Naive thymus-derived CD8-positive, alpha-beta T cell (primary cell): ENCODE measurements around the gene LRRC56. TPM values are rescaled to one million over a fixed set of nuclear protein-coding genes. Genes with fewer than 3 reads are reported as not detected.
A peak's percentile ranks its signal among the peaks of the same experiment; 100 is the strongest.

Experiments
- ATAC-seq, 2 donors: fragments of 150-1000 bp; cut with Tn5 transposase in 1 of 2; sonication (Bioruptor Pico), chemical (Tn5 transposase) in 1 of 2; 1 replicate in 1 of 2; 2 replicates in 1 of 2; pipeline ENCODE4 v1.10.0; 2021; ENCODE audit warnings: mild to moderate bottlenecking in 2 of 2, moderate library complexity in 2 of 2
- POLR2A ChIA-PET: fragments of 350-600 bp; sonication (Branson Sonifier 250); formaldehyde crosslinking; loops from one replicate; lab custom pipeline; 2021; ENCODE audit warnings: antibody characterized with exemption; lab: Charles Lee
- DNase-seq, 10 donors: peaks; one replicate each; pipeline versions ENCODE4 v3.0.0 to v3.0.0-alpha.2; 2020 to 2022
- H3K27ac Mint-ChIP-seq, 10 donors: one replicate each; pipeline ENCODE4 v1.8.0; 2020 to 2022; ENCODE audit warnings: mild to moderate bottlenecking in 10 of 10, mixed read lengths in 10 of 10, moderate library complexity in 4 of 10, inconsistent platforms in 1 of 10
- H3K27me3 Mint-ChIP-seq, 5 donors: one replicate each; pipeline ENCODE4 v1.8.0; 2021 to 2022; ENCODE audit warnings: mixed read lengths in 5 of 5
- H3K36me3 Mint-ChIP-seq, 3 donors: one replicate each; pipeline ENCODE4 v1.8.0; 2020 to 2022; ENCODE audit warnings: mixed read lengths in 3 of 3, mild to moderate bottlenecking in 2 of 3, inconsistent platforms in 1 of 3
- H3K4me1 Mint-ChIP-seq, 4 donors: one replicate each; pipeline ENCODE4 v1.8.0; 2021 to 2022; ENCODE audit warnings: mixed read lengths in 4 of 4
- H3K4me3 Mint-ChIP-seq, 10 donors: one replicate each; pipeline ENCODE4 v1.8.0; 2020 to 2022; ENCODE audit warnings: mild to moderate bottlenecking in 10 of 10, mixed read lengths in 10 of 10, moderate library complexity in 6 of 10, inconsistent platforms in 1 of 10
- H3K9me3 Mint-ChIP-seq, 9 donors: one replicate each; pipeline ENCODE4 v1.8.0; 2020 to 2022; ENCODE audit warnings: mixed read lengths in 9 of 9, mild to moderate bottlenecking in 3 of 9, inconsistent platforms in 1 of 9, moderate library complexity in 1 of 9
- polyA plus RNA-seq, 3 donors: library from polyadenylated mRNA; unstranded; fragments of 300-500 nt; fragmentation: Illumina TruSeq; gene quantifications; one replicate each; pipeline ENCODE4 v1.2.3, GENCODE V29; 2021
- total RNA-seq, 8 experiments: library from RNA in 2 of 8; stranded (reverse) in 2 of 8; gene quantifications; one replicate each; pipeline ENCODE4 v1.2.3 and lab custom pipeline; 2021 to 2026

Gene LRRC56
- total and polyA plus RNA-seq, 5 experiments from 2014 or later: 0.32 to 5.2 (median 1.1) TPM

DNA sequence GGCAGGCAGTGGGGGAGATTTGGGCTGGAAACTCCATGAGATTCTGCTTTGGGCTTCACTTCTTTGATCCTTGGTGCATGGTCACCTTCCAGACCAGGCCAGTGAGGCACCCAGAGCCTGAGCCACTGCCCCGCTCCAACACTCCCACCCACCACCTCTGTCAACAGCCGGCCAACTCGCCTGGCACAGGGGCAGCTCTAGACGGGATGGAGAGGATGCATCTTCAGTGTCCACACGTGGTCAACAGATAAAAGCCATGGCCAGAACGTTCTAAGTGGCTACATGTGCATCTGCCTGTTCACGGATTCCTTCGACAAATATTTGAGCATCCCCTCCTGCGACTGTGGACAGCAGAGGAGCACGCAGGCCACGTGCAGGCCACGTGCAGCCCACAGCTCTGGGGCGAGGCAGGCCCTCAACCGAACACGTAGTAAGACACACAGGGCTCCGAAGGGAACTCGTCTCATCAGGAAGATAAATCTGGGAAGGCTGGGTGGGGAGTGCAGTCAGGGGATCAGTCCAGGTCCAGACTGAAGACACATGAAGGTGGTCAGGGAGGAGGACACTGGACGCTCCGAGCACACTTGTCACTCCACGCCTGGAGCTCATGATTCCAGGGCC is 1.2 kb downstream of the LRRC56 start:
- Mint-ChIP-seq H3K4me3 (peak overlapping the region in 7 of 10 donors; percentile 23 to 81 (median 53)), H3K36me3 (peaks cover 0 to 4% (median 2%) of the 10 kb centered on the region in 3 donors), H3K9me3 (no peaks in the 10 kb centered on the region), H3K4me1 (peaks cover 2 to 25% (median 18%) of the 10 kb centered on the region in 4 donors), H3K27ac (peak overlapping the region in 9 of 10 donors; percentile 59 to 98 (median 81)), H3K27me3 (no peaks in the 10 kb centered on the region)
- ATAC-seq (no peak), DNase-seq (peak in 1 of 10 donors; percentile 59)
- POLR2A ChIA-PET: interaction anchor here (0.7 to 1.2 kb wide), 3 partner anchors 18 to 132 kb away, joined by 3 to 5 read pairs (median 4); no protein-coding TSS in a partner anchor

DNA sequence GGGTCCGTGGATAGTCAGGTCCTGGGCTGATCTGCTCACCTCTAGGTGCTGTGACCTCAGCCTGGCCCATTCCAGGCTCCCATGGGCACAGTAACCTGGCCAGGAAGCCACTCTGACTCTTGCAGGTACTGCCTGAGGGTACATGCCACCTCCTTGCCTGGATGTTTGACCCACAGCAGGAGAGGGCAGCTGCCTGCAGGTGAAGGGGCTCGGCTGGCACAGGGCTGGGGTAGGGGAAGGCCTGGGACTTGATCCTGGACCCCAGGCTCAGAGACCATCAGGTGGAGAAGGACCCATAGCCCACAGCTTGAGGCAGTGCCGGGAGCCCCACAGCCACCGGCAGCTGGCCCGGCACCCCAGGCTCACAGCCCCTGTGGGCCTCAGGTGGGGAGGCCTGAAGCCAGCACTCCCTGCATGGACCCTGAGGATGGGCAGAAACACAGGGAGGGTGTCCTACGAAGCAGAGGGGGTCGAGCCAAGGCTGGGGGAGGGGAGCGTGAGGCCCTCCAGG is 2.7 kb downstream of the LRRC56 start:
- peak overlapping the region in 1 of 10 donors; percentile 43 for H3K27ac Mint-ChIP-seq
- no peaks in the 10 kb centered on the region for H3K27me3 Mint-ChIP-seq
- H3K4me1 Mint-ChIP-seq: peaks cover 2 to 20% (median 18%) of the 10 kb centered on the region in 4 donors
- ATAC-seq: no peak
- no peak overlapping the region for H3K4me3 Mint-ChIP-seq
- no peaks in the 10 kb centered on the region for H3K9me3 Mint-ChIP-seq
- POLR2A ChIA-PET: interaction anchor here (0.8 to 1.1 kb wide), 2 partner anchors 11 to 16 kb away, joined by 3 to 4 read pairs; no protein-coding TSS in a partner anchor
- peak in 1 of 10 donors; percentile 59 for DNase-seq
- peaks cover 0 to 4% (median 2%) of the 10 kb centered on the region in 3 donors for H3K36me3 Mint-ChIP-seq

- Mint-ChIP-seq H3K27me3 (no peaks in the 10 kb centered on the region), H3K4me1 (peaks cover 2 to 20% (median 18%) of the 10 kb centered on the region in 4 donors), H3K27ac (peak overlapping the region in 1 of 10 donors; percentile 4), H3K4me3 (no peak overlapping the region), H3K36me3 (peaks cover 0 to 4% (median 2%) of the 10 kb centered on the region in 3 donors), H3K9me3 (no peaks in the 10 kb centered on the region)
- DNase-seq (no peak), ATAC-seq (no peak)
- POLR2A ChIA-PET: interaction anchor here (0.8 kb wide), 1 partner anchor 12 kb away, joined by 3 read pairs; no protein-coding TSS in a partner anchor
These were observed 3.5 kb downstream of the LRRC56 start for GRCh38 chr11:540583-541432.

DNA sequence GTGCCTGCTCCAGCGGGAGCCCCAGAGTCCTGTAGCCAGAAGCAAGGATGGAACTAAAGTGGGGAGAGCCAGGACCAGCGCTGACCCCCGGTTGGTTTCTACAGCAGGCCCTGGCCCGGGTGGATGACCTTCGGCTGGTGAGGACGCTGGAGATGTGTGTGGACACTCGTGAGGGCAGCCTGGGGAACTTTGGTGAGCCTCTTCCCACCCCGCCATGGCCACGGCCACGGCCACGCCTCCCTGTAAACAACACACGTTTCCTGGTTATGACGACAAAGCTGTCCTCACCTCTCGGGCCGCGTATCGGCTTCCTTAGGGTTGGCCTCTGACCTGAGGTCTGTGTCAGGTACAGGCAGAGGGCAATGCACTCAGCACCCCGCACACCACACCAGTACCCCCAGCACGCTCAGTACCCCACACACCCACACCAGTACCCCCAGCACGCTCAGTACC is 4.1 kb downstream of the LRRC56 start:
- DNase-seq: peak in 1 of 10 donors; percentile 58
- Mint-ChIP-seq H3K9me3 (no peaks in the 10 kb centered on the region), H3K4me1 (peaks cover 0 to 16% (median 13%) of the 10 kb centered on the region in 4 donors), H3K4me3 (no peak overlapping the region), H3K36me3 (peaks cover 0 to 4% (median 2%) of the 10 kb centered on the region in 3 donors), H3K27me3 (no peaks in the 10 kb centered on the region), H3K27ac (peak overlapping the region in 1 of 10 donors; percentile 65)
- POLR2A ChIA-PET: no interaction called here
- no peak for ATAC-seq

DNA sequence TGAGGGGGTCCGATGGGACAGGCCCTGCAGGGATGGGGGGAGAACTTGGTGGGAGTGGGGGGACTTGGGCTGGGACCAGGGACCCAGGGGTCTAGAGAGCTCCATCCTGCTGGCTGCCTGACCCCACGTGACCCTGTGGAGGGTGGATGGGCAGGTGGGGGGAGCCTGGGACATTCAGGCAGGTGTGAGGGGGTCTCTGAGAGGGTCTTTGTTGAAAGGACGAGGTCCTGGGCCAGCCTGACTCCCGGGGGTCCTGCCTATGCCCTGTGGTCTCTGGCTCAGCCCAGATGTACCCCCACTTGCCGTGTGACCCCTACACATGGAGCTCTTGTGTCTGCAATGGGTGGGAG is 7.5 kb downstream of the LRRC56 start:
- Mint-ChIP-seq H3K4me3 (no peak overlapping the region), H3K27me3 (peaks cover 0 to 1% (median 0%) of the 10 kb centered on the region in 5 donors), H3K27ac (peak overlapping the region in 1 of 10 donors; percentile 2), H3K36me3 (peaks cover 0 to 4% (median 2%) of the 10 kb centered on the region in 3 donors), H3K9me3 (no peaks in the 10 kb centered on the region), H3K4me1 (no peaks in the 10 kb centered on the region)
- POLR2A ChIA-PET: interaction anchor here (0.8 kb wide), 1 partner anchor 150 kb away, joined by 3 read pairs; the partner anchor contains the start of genes DEAF1 and TMEM80
- no peak for ATAC-seq
- DNase-seq: no peak

- POLR2A ChIA-PET: interaction anchor here (0.8 kb wide), 1 partner anchor 150 kb away, joined by 3 read pairs; the partner anchor contains the start of genes DEAF1 and TMEM80
- DNase-seq: no peak
- H3K27me3 Mint-ChIP-seq: peaks cover 0 to 1% (median 0%) of the 10 kb centered on the region in 5 donors
- no peaks in the 10 kb centered on the region for H3K4me1 Mint-ChIP-seq
- ATAC-seq: no peak
- peaks cover 0 to 4% (median 2%) of the 10 kb centered on the region in 3 donors for H3K36me3 Mint-ChIP-seq
- no peak overlapping the region for H3K27ac Mint-ChIP-seq
- no peaks in the 10 kb centered on the region for H3K9me3 Mint-ChIP-seq
- H3K4me3 Mint-ChIP-seq: no peak overlapping the region
These were observed 7.8 kb downstream of the LRRC56 start for GRCh38 chr11:545171-545570.

DNA sequence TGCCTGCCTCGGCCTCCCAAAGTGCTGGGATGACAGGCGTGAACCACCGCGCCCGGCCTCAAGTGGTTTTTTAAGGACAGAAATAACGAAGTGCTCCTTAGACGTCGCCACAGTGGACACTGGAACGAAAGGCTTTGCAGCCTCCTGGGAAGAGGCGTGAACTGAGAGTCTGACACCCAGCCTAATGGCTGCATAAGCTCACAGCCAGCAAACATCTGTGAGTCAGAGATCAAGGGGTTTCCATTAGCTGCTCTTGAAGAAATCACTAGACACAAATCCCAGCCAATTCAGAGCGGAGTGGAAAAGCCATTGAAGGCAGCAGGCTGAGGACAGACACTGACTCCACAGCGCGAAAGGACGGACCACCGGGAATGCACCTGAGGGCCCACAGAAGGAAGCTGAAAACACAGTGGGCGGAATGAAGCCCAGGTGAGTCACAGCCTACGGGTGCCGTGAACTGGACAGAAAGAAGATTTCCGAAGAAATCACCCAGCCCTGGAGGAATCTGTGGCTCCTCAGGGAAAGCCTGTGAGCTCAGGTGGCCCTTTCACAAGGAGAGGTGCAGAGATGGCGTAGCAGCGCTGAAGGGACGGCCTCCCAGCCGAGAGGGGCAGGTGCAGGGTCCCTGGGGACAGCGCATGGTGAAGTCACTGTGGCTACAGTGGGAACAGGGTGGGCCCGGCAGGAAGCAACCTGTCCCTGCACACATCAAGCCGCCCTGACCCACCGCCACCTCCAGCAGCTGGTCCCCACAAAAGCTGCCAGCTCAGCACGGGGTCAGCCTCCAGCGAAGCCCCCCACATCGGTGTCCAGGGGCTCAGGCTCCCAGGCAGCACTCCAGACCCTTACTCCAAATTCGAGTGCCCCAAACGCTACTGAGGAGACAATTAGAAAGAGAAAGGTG is 11.6 kb downstream of the LRRC56 start:
- DNase-seq (peak in 1 of 10 donors; percentile 50), ATAC-seq (no peak)

DNA sequence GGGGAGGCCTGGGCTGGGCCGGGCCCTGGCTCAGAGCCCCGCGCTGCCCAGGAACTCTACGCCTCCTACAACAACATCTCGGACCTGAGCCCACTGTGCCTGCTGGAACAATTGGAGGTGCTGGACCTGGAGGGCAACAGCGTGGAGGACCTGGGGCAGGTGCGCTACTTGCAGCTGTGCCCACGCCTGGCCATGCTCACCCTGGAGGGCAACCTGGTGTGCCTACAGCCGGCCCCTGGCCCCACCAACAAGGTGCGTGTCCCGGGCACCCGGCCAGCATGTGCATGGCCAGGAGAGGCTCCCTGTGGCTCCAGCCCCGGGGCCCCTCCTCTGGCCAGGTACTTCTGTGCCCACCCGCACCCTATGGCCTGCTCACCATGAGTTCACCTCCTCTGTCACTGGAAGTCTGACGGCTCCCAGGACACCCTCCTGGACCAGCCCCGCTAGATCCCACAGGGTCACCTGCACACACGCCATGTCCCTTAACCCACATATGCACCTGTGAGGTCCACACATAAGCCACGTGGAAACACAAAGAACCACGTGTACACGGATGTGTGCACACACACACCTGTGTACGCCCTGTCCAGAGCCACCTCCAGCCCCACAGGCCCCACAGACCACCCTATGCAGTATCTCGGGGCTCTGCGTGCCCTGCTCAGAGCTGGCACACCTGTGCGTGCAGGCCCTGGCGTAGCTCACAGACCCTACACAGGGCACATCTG is 12.9 kb downstream of the LRRC56 start:
- POLR2A ChIA-PET: interaction anchor here (1.1 to 1.2 kb wide), 2 partner anchors 146 to 173 kb away, joined by 3 read pairs; partner anchors contain the start of gene TMEM80

More for the DNA sequence above, 11.6 kb downstream of the LRRC56 start:
- Mint-ChIP-seq H3K4me3 (no peak overlapping the region), H3K4me1 (no peaks in the 10 kb centered on the region), H3K27me3 (peaks cover 0 to 1% (median 0%) of the 10 kb centered on the region in 5 donors), H3K27ac (no peak overlapping the region), H3K36me3 (no peaks in the 10 kb centered on the region), H3K9me3 (no peaks in the 10 kb centered on the region)
- POLR2A ChIA-PET: no interaction called here

DNA sequence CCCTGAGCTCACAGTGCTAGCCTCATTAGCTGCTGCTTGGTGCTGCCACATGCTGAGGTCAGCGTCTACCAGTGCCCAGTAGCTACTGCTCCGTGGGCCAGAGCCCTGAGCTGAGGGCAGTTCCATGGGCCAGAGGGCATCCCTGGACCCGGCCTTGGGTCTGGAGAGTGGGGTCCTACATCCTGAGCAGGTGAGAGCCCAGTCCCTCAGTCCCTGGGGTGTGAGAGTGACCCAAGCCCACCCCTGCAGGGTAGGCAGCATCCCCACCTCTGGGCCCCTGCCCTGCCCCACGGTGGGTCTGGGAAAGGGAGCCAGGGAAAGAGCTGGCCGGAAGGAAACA is 13.4 kb downstream of the LRRC56 start:
- Mint-ChIP-seq H3K36me3 (no peaks in the 10 kb centered on the region), H3K9me3 (no peaks in the 10 kb centered on the region), H3K27ac (no peak overlapping the region), H3K4me3 (no peak overlapping the region), H3K27me3 (peaks cover 0 to 1% (median 0%) of the 10 kb centered on the region in 5 donors), H3K4me1 (no peaks in the 10 kb centered on the region)
- ATAC-seq (no peak), DNase-seq (peak in 1 of 10 donors; percentile 57)
- POLR2A ChIA-PET: interaction anchor here (1.1 to 1.2 kb wide), 2 partner anchors 145 to 173 kb away, joined by 3 read pairs; partner anchors contain the start of gene TMEM80

More for the DNA sequence above, 12.9 kb downstream of the LRRC56 start:
- H3K27me3 Mint-ChIP-seq: peaks cover 0 to 1% (median 0%) of the 10 kb centered on the region in 5 donors
- no peaks in the 10 kb centered on the region for H3K4me1 Mint-ChIP-seq
- no peak for ATAC-seq
- H3K27ac Mint-ChIP-seq: no peak overlapping the region
- no peak overlapping the region for H3K4me3 Mint-ChIP-seq
- no peaks in the 10 kb centered on the region for H3K9me3 Mint-ChIP-seq
- peak in 1 of 10 donors; percentile 51 for DNase-seq
- H3K36me3 Mint-ChIP-seq: no peaks in the 10 kb centered on the region

DNA sequence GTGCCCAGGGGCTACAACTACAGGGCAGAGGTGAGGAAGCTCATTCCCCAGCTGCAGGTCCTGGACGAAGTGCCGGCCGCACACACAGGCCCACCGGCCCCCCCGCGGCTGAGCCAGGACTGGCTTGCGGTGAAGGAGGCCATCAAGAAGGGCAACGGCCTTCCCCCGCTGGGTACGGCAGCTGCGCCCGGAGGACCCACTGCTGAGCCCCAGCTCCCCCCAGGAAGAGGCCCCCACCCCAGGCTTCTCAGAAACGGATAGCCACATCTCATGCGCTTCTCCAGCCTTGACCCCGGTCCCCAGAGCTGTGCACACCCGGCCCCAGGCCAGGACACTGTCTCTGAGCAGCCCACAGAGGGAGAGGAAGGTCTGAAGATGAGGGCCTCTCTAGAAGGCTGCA is 13.8 kb downstream of the LRRC56 start:
- Mint-ChIP-seq H3K36me3 (no peaks in the 10 kb centered on the region), H3K4me1 (no peaks in the 10 kb centered on the region), H3K9me3 (no peaks in the 10 kb centered on the region), H3K27ac (no peak overlapping the region), H3K4me3 (no peak overlapping the region), H3K27me3 (peaks cover 0 to 1% (median 0%) of the 10 kb centered on the region in 5 donors)
- peak in 1 of 10 donors; percentile 45 for DNase-seq
- POLR2A ChIA-PET: interaction anchor here (0.6 to 1.2 kb wide), 3 partner anchors 41 to 173 kb away, joined by 3 read pairs; partner anchors contain the start of gene TMEM80
- ATAC-seq: no peak

- peaks cover 0 to 3% (median 0%) of the 10 kb centered on the region in 4 donors for H3K4me1 Mint-ChIP-seq
These were observed 14.3 kb downstream of the LRRC56 start for GRCh38 chr11:551596-551995.

More at GRCh38 chr11:551596-551995, 14.3 kb downstream of the LRRC56 start:
- no peak for ATAC-seq
- H3K9me3 Mint-ChIP-seq: no peaks in the 10 kb centered on the region
- H3K4me3 Mint-ChIP-seq: no peak overlapping the region
- peak overlapping the region in 1 of 10 donors; percentile 62 for H3K27ac Mint-ChIP-seq
- H3K27me3 Mint-ChIP-seq: peaks cover 0 to 1% (median 0%) of the 10 kb centered on the region in 5 donors
- POLR2A ChIA-PET: interaction anchor here (0.6 to 1.1 kb wide), 2 partner anchors 42 to 144 kb away, joined by 3 read pairs; partner anchors contain the start of gene TMEM80
- DNase-seq: peak in 1 of 10 donors; percentile 59
- H3K36me3 Mint-ChIP-seq: no peaks in the 10 kb centered on the region
